ENCODE data around the gene SFSWAP. TPM values are rescaled to one million over a fixed set of nuclear protein-coding genes. Genes with fewer than 3 reads are reported as not detected.

SFSWAP gene
- total RNA-seq, 1 donor from 2014 or later = 83.3 TPM

DNA sequence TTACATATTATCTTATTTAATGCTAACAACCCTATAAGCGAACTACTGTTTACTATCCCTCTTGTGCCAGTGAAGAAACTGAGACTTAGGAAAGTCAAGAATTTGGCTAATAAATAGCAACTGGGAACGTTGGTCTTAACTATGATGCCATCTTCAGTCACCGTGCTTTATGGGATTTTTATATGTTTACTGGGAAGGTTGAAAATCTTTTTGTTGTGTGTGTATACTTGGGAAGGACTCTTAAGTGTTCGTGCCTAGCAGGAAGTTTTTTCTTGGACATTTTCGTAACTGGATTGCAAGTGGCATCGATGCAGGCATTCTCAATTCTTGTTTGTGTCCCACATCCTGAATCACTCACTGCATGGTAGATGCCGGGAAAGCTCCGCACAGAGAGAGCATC is 9.4 kb downstream of the SFSWAP start:
- no peaks in the 10 kb centered on the region for H3K9me3 Mint-ChIP-seq
- no peaks in the 10 kb centered on the region for H3K27me3 Mint-ChIP-seq (ENCODE audit: low read depth)
- no peak overlapping the region for H3K27ac Mint-ChIP-seq (ENCODE audit: unreplicated experiment)
- peaks cover 7% of the 10 kb centered on the region for H3K4me1 Mint-ChIP-seq
- DNase-seq (ENCODE audit: low read depth, low spot score) = no peak
- TF ChIP-seq, protein P1, sequence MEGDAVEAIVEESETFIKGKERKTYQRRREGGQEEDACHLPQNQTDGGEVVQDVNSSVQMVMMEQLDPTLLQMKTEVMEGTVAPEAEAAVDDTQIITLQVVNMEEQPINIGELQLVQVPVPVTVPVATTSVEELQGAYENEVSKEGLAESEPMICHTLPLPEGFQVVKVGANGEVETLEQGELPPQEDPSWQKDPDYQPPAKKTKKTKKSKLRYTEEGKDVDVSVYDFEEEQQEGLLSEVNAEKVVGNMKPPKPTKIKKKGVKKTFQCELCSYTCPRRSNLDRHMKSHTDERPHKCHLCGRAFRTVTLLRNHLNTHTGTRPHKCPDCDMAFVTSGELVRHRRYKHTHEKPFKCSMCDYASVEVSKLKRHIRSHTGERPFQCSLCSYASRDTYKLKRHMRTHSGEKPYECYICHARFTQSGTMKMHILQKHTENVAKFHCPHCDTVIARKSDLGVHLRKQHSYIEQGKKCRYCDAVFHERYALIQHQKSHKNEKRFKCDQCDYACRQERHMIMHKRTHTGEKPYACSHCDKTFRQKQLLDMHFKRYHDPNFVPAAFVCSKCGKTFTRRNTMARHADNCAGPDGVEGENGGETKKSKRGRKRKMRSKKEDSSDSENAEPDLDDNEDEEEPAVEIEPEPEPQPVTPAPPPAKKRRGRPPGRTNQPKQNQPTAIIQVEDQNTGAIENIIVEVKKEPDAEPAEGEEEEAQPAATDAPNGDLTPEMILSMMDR (conservative IDR thresholded peaks at IDR 0.05) = no peak
- H3K4me3 Mint-ChIP-seq = no peak overlapping the region
- H3K36me3 Mint-ChIP-seq (ENCODE audit: low read depth) = peaks cover 5% of the 10 kb centered on the region

- peaks cover 2% of the 10 kb centered on the region for H3K36me3 Mint-ChIP-seq (ENCODE audit: low read depth)
- H3K9me3 Mint-ChIP-seq = no peaks in the 10 kb centered on the region
- H3K4me3 Mint-ChIP-seq = no peak overlapping the region
- TF ChIP-seq, protein P1 (conservative IDR thresholded peaks at IDR 0.05) = no peak
- no peaks in the 10 kb centered on the region for H3K27me3 Mint-ChIP-seq (ENCODE audit: low read depth)
- peak overlapping the region; percentile 46 for H3K27ac Mint-ChIP-seq (ENCODE audit: unreplicated experiment)
- DNase-seq (ENCODE audit: low read depth, low spot score) = no peak
- H3K4me1 Mint-ChIP-seq = peaks cover 7% of the 10 kb centered on the region
These were observed 10.0 kb downstream of the SFSWAP start for GRCh38 chr12:131720921-131721320.

DNA sequence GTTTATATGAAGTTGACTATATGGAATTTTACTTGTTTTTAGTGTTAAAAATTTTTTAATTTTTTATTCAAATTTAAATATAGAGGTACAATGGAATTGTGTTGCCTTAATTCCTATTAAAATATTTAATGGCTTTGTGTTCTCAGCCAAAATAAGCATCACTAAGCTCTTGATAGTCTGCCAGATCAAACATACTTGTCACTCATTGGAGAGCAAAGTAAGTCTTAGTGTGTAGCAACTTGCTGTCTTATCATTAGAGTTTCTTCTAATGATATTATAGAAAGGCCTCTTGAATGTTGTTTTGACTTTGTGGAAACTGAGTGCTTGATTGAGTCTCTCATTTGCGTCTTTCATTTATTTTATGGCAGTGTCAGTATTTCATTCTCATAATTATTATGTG is 10.7 kb downstream of the SFSWAP start:
- Mint-ChIP-seq H3K36me3 (ENCODE audit: low read depth) (peaks cover 2% of the 10 kb centered on the region), H3K4me1 (peaks cover 7% of the 10 kb centered on the region), H3K27me3 (ENCODE audit: low read depth) (no peaks in the 10 kb centered on the region), H3K9me3 (no peaks in the 10 kb centered on the region), H3K27ac (ENCODE audit: unreplicated experiment) (no peak overlapping the region), H3K4me3 (no peak overlapping the region)
- no peak for DNase-seq (ENCODE audit: low read depth, low spot score)
- TF ChIP-seq, protein P1 (conservative IDR thresholded peaks at IDR 0.05) = no peak

GRCh38 chr12:131723532-131723931 is 12.6 kb downstream of the SFSWAP start:
- DNase-seq (ENCODE audit: low read depth, low spot score) = no peak
- no peak overlapping the region for H3K4me3 Mint-ChIP-seq
- no peaks in the 10 kb centered on the region for H3K27me3 Mint-ChIP-seq (ENCODE audit: low read depth)
- H3K4me1 Mint-ChIP-seq = peaks cover 7% of the 10 kb centered on the region
- H3K27ac Mint-ChIP-seq (ENCODE audit: unreplicated experiment) = peak overlapping the region; percentile 27
- TF ChIP-seq, protein P1 (conservative IDR thresholded peaks at IDR 0.05) = no peak
- no peaks in the 10 kb centered on the region for H3K9me3 Mint-ChIP-seq
- H3K36me3 Mint-ChIP-seq (ENCODE audit: low read depth) = peaks cover 4% of the 10 kb centered on the region

DNA sequence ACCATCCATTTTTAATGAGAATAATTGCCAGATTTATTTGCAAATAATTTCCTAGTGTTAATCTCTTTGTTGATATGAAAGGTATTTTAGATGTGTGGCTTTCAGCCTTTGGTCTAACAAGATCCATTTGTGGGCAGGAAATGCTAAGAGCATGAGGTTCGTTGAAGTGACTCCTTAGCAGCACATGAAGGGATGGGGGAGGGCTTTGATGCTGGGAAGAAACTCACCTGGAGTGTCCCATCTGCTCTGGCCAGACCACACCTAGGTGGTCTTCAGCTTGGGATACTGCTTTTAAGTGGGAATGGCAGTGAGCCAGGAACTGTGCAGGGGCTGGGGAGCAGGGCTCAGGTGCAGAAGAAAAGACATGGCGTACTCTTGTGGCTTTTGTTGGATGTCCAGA is 13.6 kb downstream of the SFSWAP start:
- Mint-ChIP-seq H3K36me3 (ENCODE audit: low read depth) (peaks cover 6% of the 10 kb centered on the region), H3K27me3 (ENCODE audit: low read depth) (no peaks in the 10 kb centered on the region), H3K27ac (ENCODE audit: unreplicated experiment) (no peak overlapping the region), H3K9me3 (no peaks in the 10 kb centered on the region), H3K4me3 (no peak overlapping the region), H3K4me1 (peaks cover 7% of the 10 kb centered on the region)
- TF ChIP-seq, protein P1 (conservative IDR thresholded peaks at IDR 0.05) = no peak
- DNase-seq (ENCODE audit: low read depth, low spot score) = no peak

DNA sequence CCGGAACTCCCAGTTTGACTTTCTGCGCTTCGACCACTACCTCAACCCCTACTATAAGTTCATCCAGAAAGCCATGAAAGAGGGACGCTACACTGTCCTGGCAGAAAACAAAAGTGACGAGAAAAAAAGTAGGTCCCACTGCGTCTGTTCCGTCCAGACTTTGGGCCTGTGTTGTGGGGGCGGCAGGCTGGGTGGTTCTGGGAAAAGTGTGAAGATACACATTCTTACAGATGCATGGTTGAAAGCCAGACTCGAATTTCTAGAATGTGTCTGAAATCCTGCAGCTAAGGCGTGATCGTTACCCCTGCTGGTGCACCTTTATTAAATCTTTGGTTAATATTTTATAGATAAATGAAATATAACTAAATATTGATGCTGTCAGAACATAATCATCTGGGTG is 14.6 kb downstream of the SFSWAP start:
- H3K36me3 Mint-ChIP-seq (ENCODE audit: low read depth) = peaks cover 6% of the 10 kb centered on the region
- no peak overlapping the region for H3K4me3 Mint-ChIP-seq
- H3K4me1 Mint-ChIP-seq = peaks cover 7% of the 10 kb centered on the region
- H3K27me3 Mint-ChIP-seq (ENCODE audit: low read depth) = no peaks in the 10 kb centered on the region
- no peaks in the 10 kb centered on the region for H3K9me3 Mint-ChIP-seq
- TF ChIP-seq, protein P1 (conservative IDR thresholded peaks at IDR 0.05) = no peak
- H3K27ac Mint-ChIP-seq (ENCODE audit: unreplicated experiment) = no peak overlapping the region
- DNase-seq (ENCODE audit: low read depth, low spot score) = no peak

Measured in neural crest cell (in vitro differentiated cells).